PC-3 (cell line): Measurements from ENCODE around the gene PTHLH. TPM values are rescaled to one million over a fixed set of nuclear protein-coding genes. Genes with fewer than 3 reads are reported as not detected.

Experiments
- ATAC-seq: fragments of 200-7000 bp; cut with Tn5 transposase; 2 replicates; pipeline ENCODE4 v1.9.1; 2020; ENCODE audit warnings: mild to moderate bottlenecking, moderate library complexity
- Bru-seq: library from RNA; stranded (reverse); fragments of 400-500 nt; gene quantifications from one replicate; lab custom pipeline; 2021; lab: Mats Ljungman, UMichigan
- BruChase-seq, 2 experiments: library from RNA; stranded (reverse); fragments of 400-500 nt; gene quantifications; one replicate each; lab custom pipeline; 2021; lab: Mats Ljungman, UMichigan
- BruUV-seq: library from RNA; stranded (reverse); fragments of 400-500 nt; replicated peaks from 2 replicates; lab custom pipeline; 2021; lab: Mats Ljungman, UMichigan
- CTCF ChIA-PET: fragments of 300-600 bp; sonication (Branson Sonifier 250); formaldehyde crosslinking; loops from one replicate; lab custom pipeline; 2022; ENCODE audit warnings: antibody characterized with exemption; lab: Charles Lee
- POLR2A ChIA-PET: fragments of 300-600 bp; sonication (Branson Sonifier 250); formaldehyde crosslinking; loops from one replicate; lab custom pipeline; 2022; ENCODE audit warnings: antibody characterized with exemption; ENCODE audit not compliant: unreplicated experiment; lab: Charles Lee
- DNase-seq: peaks from one replicate; pipeline ENCODE4 v3.0.0-alpha.2; 2015
- H2AFZ ChIP-seq: fragments of 300-600 bp; sonication (generic); 2 replicates; pipeline ENCODE4 v1.6.0; 2016; ENCODE audit warnings: antibody characterized with exemption, low read length
- H3F3A ChIP-seq: fragments of 300-600 bp; sonication (generic); one replicate; pipeline ENCODE4 v1.6.0; 2017; ENCODE audit warnings: antibody characterized with exemption, low read length, control low read depth, mild to moderate bottlenecking; ENCODE audit not compliant: unreplicated experiment
- H3K27ac ChIP-seq: fragments of 300-600 bp; sonication (generic); 2 replicates; pipeline ENCODE4 v1.5.1; 2016; ENCODE audit warnings: mild to moderate bottlenecking, low read length
- H3K27me3 ChIP-seq: fragments of 300-600 bp; sonication (generic); 2 replicates; pipeline ENCODE4 v1.6.1; 2016; ENCODE audit warnings: low read length, mixed read lengths
- H3K36me3 ChIP-seq: fragments of 300-600 bp; sonication (generic); 2 replicates; pipeline ENCODE4 v1.6.1; 2016; ENCODE audit warnings: low read depth, mixed run types, low read length, mixed read lengths
- H3K4me1 ChIP-seq: fragments of 300-600 bp; sonication (generic); 2 replicates; pipeline ENCODE4 v1.5.1; 2016; ENCODE audit warnings: low read length; ENCODE audit not compliant: insufficient read depth
- H3K4me2 ChIP-seq: fragments of 300-600 bp; sonication (generic); 2 replicates; pipeline ENCODE4 v1.6.0; 2016; ENCODE audit warnings: low read length
- H3K4me3 ChIP-seq: fragments of 300-600 bp; sonication (generic); 2 replicates; pipeline ENCODE4 v1.5.1; 2016; ENCODE audit warnings: mild to moderate bottlenecking, low read length, mixed read lengths
- H3K79me2 ChIP-seq: fragments of 300-600 bp; sonication (generic); 2 replicates; pipeline ENCODE4 v1.6.1; 2017; ENCODE audit warnings: low read length, mixed read lengths
- H3K9ac ChIP-seq: fragments of 300-600 bp; sonication (generic); 2 replicates; pipeline ENCODE4 v1.6.0; 2016; ENCODE audit warnings: mild to moderate bottlenecking, low read length
- H3K9me2 ChIP-seq: fragments of 300-600 bp; sonication (generic); replicated peaks from 2 replicates; pipeline ENCODE4 v1.6.1; 2016; ENCODE audit warnings: mixed run types, low read length, mixed read lengths
- H3K9me3 ChIP-seq: fragments of 300-600 bp; sonication (generic); 2 replicates; pipeline ENCODE4 v1.6.1; 2016; ENCODE audit warnings: low read length, mixed read lengths
- H4K20me1 ChIP-seq: fragments of 300-600 bp; sonication (generic); 2 replicates; pipeline ENCODE4 v1.6.1; 2016; ENCODE audit warnings: low read length, mixed read lengths
- CTCF ChIP-seq: fragments of 300-600 bp; sonication (generic); conservative IDR thresholded peaks from 2 replicates; pipeline ENCODE4 v1.5.1; 2017; ENCODE audit warnings: antibody characterized with exemption, low read depth, mild to moderate bottlenecking, low read length
- EZH2 ChIP-seq: fragments of 300-600 bp; sonication (generic); IDR thresholded peaks from one replicate; pipeline ENCODE4 v1.6.1; 2017; ENCODE audit warnings: antibody characterized with exemption, mild to moderate bottlenecking, low read length; ENCODE audit not compliant: unreplicated experiment
- EZH2phosphoT487 ChIP-seq: fragments of 300-600 bp; sonication (generic); IDR thresholded peaks from 2 replicates; pipeline ENCODE4 v1.6.1; 2018; ENCODE audit warnings: mild to moderate bottlenecking, antibody characterized with exemption, low read length, borderline replicate concordance
- intact Hi-C: fragments of 100-400 bp; cut with micrococcal nuclease; formaldehyde crosslinking; loops from 2 replicates; pipeline ENCODE4 v1.9.0; 2023
- long read RNA-seq: library from polyadenylated mRNA; unstranded; transcript quantifications from one replicate; pipeline ENCODE4 v2.0.0, GENCODE V29; 2021; ENCODE audit not compliant: unreplicated experiment
- total RNA-seq: library from RNA; depleted of rRNA; stranded (reverse); fragments of >200 nt; gene quantifications from 2 replicates; pipeline ENCODE4 v1.2.3, GENCODE V29; 2014; rRNA removed

PTHLH gene
- total RNA-seq = 383 and 414 TPM in 2 replicates
- percentile 96 among the genes with signal in this experiment for Bru-seq, nascent RNA
- percentile 83 among the genes with signal in this experiment for BruChase-seq, experiment 1, labeled RNA remaining after a 6-hour chase
- percentile 84 among the genes with signal in this experiment for BruChase-seq, experiment 2, labeled RNA remaining after a 2-hour chase
- long read RNA-seq, transcript PTHLH-202 (3 exons, 1,674 nt) = major isoform, 5 of 15 reads
- long read RNA-seq, partial matches to known transcripts = 4 of 15 reads
- long read RNA-seq, other reads (novel, unspliced or antisense) = 4 of 15 reads

GRCh38 chr12:27972721-27973120 lies at the start of gene PTHLH:
TSS of gene PTHLH (minus strand) at chr12:27972733. CDS start at chr12:27969494, 3,239 bp downstream.
- H3K4me2 ChIP-seq = peak within 1 kb of the TSS; percentile 76
- intact Hi-C loops = no loop called here
- H3F3A ChIP-seq = peaks cover 24% of the 10 kb centered on the region
- peak within 1 kb of the TSS; percentile 85 for H3K9ac ChIP-seq
- peaks cover 70% of the 10 kb centered on the region for H3K4me1 ChIP-seq
- DNase-seq (peak; percentile 65), ATAC-seq (no peak)
- no TSS peak for BruUV-seq
- peak within 1 kb of the TSS; percentile 8 for H2AFZ ChIP-seq
- ChIA-PET POLR2A (interaction anchor here (0.6 to 1.1 kb wide), 3 partner anchors 40 to 50 kb away, joined by 3 to 12 read pairs (median 5); no protein-coding TSS in a partner anchor), CTCF (interaction anchor here (0.5 to 0.6 kb wide), 2 partner anchors 9 to 199 kb away, joined by 3 read pairs; no protein-coding TSS in a partner anchor)
- peaks cover 50% of the 10 kb centered on the region for H3K79me2 ChIP-seq
- no peaks in the 10 kb centered on the region for H3K9me2 ChIP-seq
- peaks cover 9% of the 10 kb centered on the region for H3K36me3 ChIP-seq
- peaks cover 8% of the 10 kb centered on the region for H4K20me1 ChIP-seq
- no peaks in the 10 kb centered on the region for H3K27me3 ChIP-seq
- H3K27ac ChIP-seq = peak within 1 kb of the TSS; percentile 76
- TF ChIP-seq CTCF = no peak
- TF ChIP-seq EZH2 = no peak
- TF ChIP-seq EZH2phosphoT487 = no peak
- no peaks in the 10 kb centered on the region for H3K9me3 ChIP-seq
- H3K4me3 ChIP-seq = peak within 1 kb of the TSS; percentile 68

GRCh38 chr12:28021704-28022103 lies 49.2 kb upstream of the PTHLH start:
- DNase-seq (peak; percentile 100), ATAC-seq (peak; percentile 74)
- CTCF ChIA-PET = interaction anchor here (0.6 to 4.5 kb wide), 6 partner anchors 11 to 851 kb away, joined by 3 to 58 read pairs (median 6); no protein-coding TSS in a partner anchor
- POLR2A ChIA-PET = interaction anchor here (0.6 to 1.8 kb wide), 8 partner anchors 24 to 858 kb away, joined by 3 to 33 read pairs (median 10); no protein-coding TSS in a partner anchor
- no TSS peak for BruUV-seq
- peak overlapping the region; percentile 2; the same call in 1 of the 2 replicates for H3K4me3 ChIP-seq
- H2AFZ ChIP-seq = no peak overlapping the region
- no peaks in the 10 kb centered on the region; the same call in 1 of the 2 replicates for H3K36me3 ChIP-seq
- H3K79me2 ChIP-seq = no peaks in the 10 kb centered on the region
- H3K9me2 ChIP-seq = no peaks in the 10 kb centered on the region; the same call in 1 of the 2 replicates
- intact Hi-C loops = loop anchor here (1.0 to 5.0 kb wide), 7 partner anchors 39 to 1021 kb away; no protein-coding TSS in a partner anchor
- H3K27ac ChIP-seq = peak overlapping the region; percentile 79
- no peak for TF ChIP-seq EZH2phosphoT487
- no peak for TF ChIP-seq CTCF
- no peak for TF ChIP-seq EZH2
- H3K27me3 ChIP-seq = no peaks in the 10 kb centered on the region
- H3K9me3 ChIP-seq = no peaks in the 10 kb centered on the region
- H3K4me1 ChIP-seq = peaks cover 57% of the 10 kb centered on the region
- H3K9ac ChIP-seq = peak overlapping the region; percentile 76
- H3F3A ChIP-seq = peaks cover 18% of the 10 kb centered on the region
- H3K4me2 ChIP-seq = peak overlapping the region; percentile 41
- H4K20me1 ChIP-seq = no peaks in the 10 kb centered on the region
